Spinal cord (tissue), 10 donors: ENCODE results near the gene ABCC5. TPM values are rescaled to one million over a fixed set of nuclear protein-coding genes. Genes with fewer than 3 reads are reported as not detected.

ENCODE experiments used
- DNase-seq, 6 donors: peaks; one replicate each; pipeline versions ENCODE4 v3.0.0 to v3.0.0-alpha.2; 2013 to 2015; ENCODE audit warnings: low spot score in 6 of 6, low read depth in 4 of 6
- H3K27ac ChIP-seq: one replicate; pipeline ENCODE4 v1.5.1; 2013; ENCODE audit warnings: low read depth, low read length, control low read depth
- H3K27me3 ChIP-seq: one replicate; pipeline ENCODE4 v1.6.1; 2013; ENCODE audit warnings: low read length; ENCODE audit not compliant: control insufficient read depth, insufficient read depth
- H3K36me3 ChIP-seq: one replicate; pipeline ENCODE4 v1.6.1; 2013; ENCODE audit warnings: low read length; ENCODE audit not compliant: control insufficient read depth, insufficient read depth
- H3K4me1 ChIP-seq: one replicate; pipeline ENCODE4 v1.6.1; 2013; ENCODE audit warnings: low read length; ENCODE audit not compliant: control insufficient read depth, insufficient read depth
- H3K4me3 ChIP-seq: one replicate; pipeline ENCODE4 v1.5.1; 2013; ENCODE audit warnings: low read depth, low read length, control low read depth
- H3K9me3 ChIP-seq: one replicate; pipeline ENCODE4 v1.6.1; 2013; ENCODE audit warnings: low read length; ENCODE audit not compliant: control insufficient read depth, insufficient read depth
- WGBS: methylation state at CpG from one replicate; pipeline ENCODE4 v1.1.5; 2013; ENCODE audit warnings: missing lambda C conversion rate; ENCODE audit not compliant: insufficient coverage; 5-methylcytosine and 5-hydroxymethylcytosine counted together
- polyA plus RNA-seq, 2 donors: library from polyadenylated mRNA; unstranded; fragments of 120-200 nt; gene quantifications; one replicate each; pipeline ENCODE4 v1.2.1, GENCODE V29; 2013; ENCODE audit not compliant: insufficient read length in 2 of 2
- small RNA-seq: library from RNA; depleted of rRNA; stranded (forward); fragments of <200 nt; gene quantifications from one replicate; pipeline ENCODE3, GENCODE V24; 2014; ENCODE audit warnings: low replicate concordance
- total RNA-seq, 2 donors: library from RNA; depleted of rRNA in 1 of 2; stranded (reverse); fragments of 120-200 nt in 1 of 2; fragments of >200 nt in 1 of 2; gene quantifications; one replicate each; pipeline versions ENCODE4 v1.2.3 to v1.2.4, GENCODE V29; 2013 to 2014
- donor health status: healthy.

ABCC5 gene
- total and polyA plus RNA-seq, 4 donors: 40.7 to 89.2 (median 60.1) TPM

- Histone ChIP-seq H3K4me3 (no peak overlapping the region), H3K4me1 (no peaks in the 10 kb centered on the region), H3K27me3 (no peaks in the 10 kb centered on the region), H3K9me3 (no peaks in the 10 kb centered on the region), H3K27ac (no peak overlapping the region), H3K36me3 (peaks cover 3% of the 10 kb centered on the region)
- DNase-seq: no peak
- no CpG with 5 or more reads among the region's 3 CpGs for WGBS
Observed at GRCh38 chr3:183873914-183874313, 143.8 kb downstream of the ABCC5 start.

- WGBS: no CpG with 5 or more reads among the region's 2 CpGs
- Histone ChIP-seq H3K9me3 (no peaks in the 10 kb centered on the region), H3K27ac (no peak overlapping the region), H3K27me3 (no peaks in the 10 kb centered on the region), H3K4me1 (no peaks in the 10 kb centered on the region), H3K4me3 (no peak overlapping the region), H3K36me3 (peaks cover 7% of the 10 kb centered on the region)
- DNase-seq: no peak
Observed at GRCh38 chr3:183871541-183871940, 146.1 kb downstream of the ABCC5 start.

DNA sequence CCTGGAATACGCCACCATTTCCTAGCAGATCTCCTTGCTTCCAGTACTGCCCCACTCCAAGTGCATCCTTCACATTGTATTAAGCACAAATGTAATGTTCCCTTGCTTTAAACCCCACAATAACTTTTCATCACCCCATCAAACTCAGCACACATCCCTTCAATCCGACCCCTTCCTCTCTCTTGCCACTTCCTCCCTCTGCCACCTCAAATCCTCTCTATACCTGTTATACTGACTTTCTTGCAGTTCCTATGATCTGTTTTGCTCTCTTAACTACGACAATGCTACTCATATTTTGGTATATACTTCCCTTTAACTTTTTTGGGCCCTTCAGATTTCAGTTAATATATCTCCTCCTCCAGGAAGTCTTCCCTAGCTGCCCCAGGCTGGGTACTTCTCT is 147.1 kb downstream of the ABCC5 start:
- Histone ChIP-seq H3K4me3 (no peak overlapping the region), H3K4me1 (no peaks in the 10 kb centered on the region), H3K27me3 (no peaks in the 10 kb centered on the region), H3K9me3 (no peaks in the 10 kb centered on the region), H3K27ac (no peak overlapping the region), H3K36me3 (peaks cover 9% of the 10 kb centered on the region)
- WGBS: 88% methylated on average over 3 of the region's 3 CpGs
- no peak for DNase-seq

Small RNA genes within 50 kb of the gene (small RNA-seq; reads per million reads assigned to genes)
- gene MIR4448: not detected

Other genes starting within 250 kb of the ABCC5 start
- 10 to 100 TPM; 10.7 to 17.1 TPM for gene MAP6D1, start 192.3 kb downstream of the ABCC5 start, total RNA-seq
- 10 to 100 TPM; 29.1 to 40.7 TPM for gene MAP6D1, start 192.3 kb downstream of the ABCC5 start, polyA plus RNA-seq
- gene PARL, start 133.0 kb downstream of the ABCC5 start, total RNA-seq: 10 to 100 TPM; 22.6 to 46.6 TPM
- 10 to 100 TPM; 38.3 to 45.5 TPM for gene PARL, start 133.0 kb downstream of the ABCC5 start, polyA plus RNA-seq
- not detected for gene HTR3D, start 13.9 kb upstream of the ABCC5 start, total RNA-seq
- not detected for gene HTR3D, start 13.9 kb upstream of the ABCC5 start, polyA plus RNA-seq
- gene HTR3C, start 35.2 kb upstream of the ABCC5 start, total RNA-seq: not detected
- not detected for gene HTR3C, start 35.2 kb upstream of the ABCC5 start, polyA plus RNA-seq
- gene HTR3E, start 79.2 kb upstream of the ABCC5 start, total RNA-seq: not detected
- not detected for gene HTR3E, start 79.2 kb upstream of the ABCC5 start, polyA plus RNA-seq
- gene EIF2B5, start 117.5 kb upstream of the ABCC5 start, total RNA-seq: 10 to 100 TPM; 38.3 to 39.0 TPM
- gene EIF2B5, start 117.5 kb upstream of the ABCC5 start, polyA plus RNA-seq: 10 to 100 TPM; 52.6 to 58.9 TPM
- 10 to 100 TPM; 20.7 to 43.7 TPM for gene DVL3, start 137.5 kb upstream of the ABCC5 start, total RNA-seq
- 100 to 1,000 TPM; 105 to 114 TPM for gene DVL3, start 137.5 kb upstream of the ABCC5 start, polyA plus RNA-seq
- gene AP2M1, start 157.0 kb upstream of the ABCC5 start, total RNA-seq: 100 to 1,000 TPM; 293 to 307 TPM
- 100 to 1,000 TPM; 523 to 556 TPM for gene AP2M1, start 157.0 kb upstream of the ABCC5 start, polyA plus RNA-seq
- 10 to 100 TPM; 47.9 to 49.5 TPM for gene ABCF3, start 168.3 kb upstream of the ABCC5 start, total RNA-seq
- gene ABCF3, start 168.3 kb upstream of the ABCC5 start, polyA plus RNA-seq: 10 to 100 TPM; 78.4 to 94.4 TPM
- gene VWA5B2, start 211.7 kb upstream of the ABCC5 start, total RNA-seq: 10 to 100 TPM in 1 of 2 donors, 1 to 10 TPM in 1; 4.6 to 12.0 TPM
- gene VWA5B2, start 211.7 kb upstream of the ABCC5 start, polyA plus RNA-seq: 10 to 100 TPM; 36.4 to 55.5 TPM
- 10 to 100 TPM in 1 of 2 donors, 1 to 10 TPM in 1; 9.1 to 13.2 TPM for gene ALG3, start 231.1 kb upstream of the ABCC5 start, total RNA-seq
- 10 to 100 TPM; 25.4 to 29.4 TPM for gene ALG3, start 231.1 kb upstream of the ABCC5 start, polyA plus RNA-seq
- gene EEF1AKMT4, start 231.8 kb upstream of the ABCC5 start, total RNA-seq: 1 to 10 TPM in 1 of 2 donors, under 1 TPM in 1; 0.40 to 1.9 TPM
- 1 to 10 TPM; 1.8 to 1.9 TPM for gene EEF1AKMT4, start 231.8 kb upstream of the ABCC5 start, polyA plus RNA-seq
- gene CAMK2N2, start 243.7 kb upstream of the ABCC5 start, total RNA-seq: 1 to 10 TPM; 9.1 to 9.6 TPM
- 100 to 1,000 TPM; 203 to 204 TPM for gene CAMK2N2, start 243.7 kb upstream of the ABCC5 start, polyA plus RNA-seq